Memory B cell (primary cell): Measurements from ENCODE around the gene USP30.
A peak's percentile ranks its signal among the peaks of the same experiment; 100 is the strongest.

ENCODE experiments used
- ATAC-seq: fragments of 150-1000 bp; cut with Tn5 transposase; 2 replicates; pipeline ENCODE4 v1.10.0; 2021; ENCODE audit warnings: low read depth, mild to moderate bottlenecking, moderate library complexity
- DNase-seq, 2 donors: peaks; one replicate each; pipeline ENCODE4 v3.0.0; 2022; ENCODE audit warnings: low spot score in 2 of 2
- H3K27ac Mint-ChIP-seq: one replicate; pipeline ENCODE4 v1.8.0; 2022; ENCODE audit warnings: mild to moderate bottlenecking, moderate library complexity, mixed read lengths
- H3K27me3 Mint-ChIP-seq: one replicate; pipeline ENCODE4 v1.8.0; 2022; ENCODE audit warnings: mixed read lengths
- H3K36me3 Mint-ChIP-seq: one replicate; pipeline ENCODE4 v1.8.0; 2022; ENCODE audit warnings: mild to moderate bottlenecking, mixed read lengths
- H3K4me1 Mint-ChIP-seq: one replicate; pipeline ENCODE4 v1.8.0; 2022; ENCODE audit warnings: mixed read lengths
- H3K4me3 Mint-ChIP-seq: one replicate; pipeline ENCODE4 v1.8.0; 2022; ENCODE audit warnings: mild to moderate bottlenecking, moderate library complexity, mixed read lengths
- H3K9me3 Mint-ChIP-seq: one replicate; pipeline ENCODE4 v1.8.0; 2022; ENCODE audit warnings: mixed read lengths

The USP30 gene

DNA sequence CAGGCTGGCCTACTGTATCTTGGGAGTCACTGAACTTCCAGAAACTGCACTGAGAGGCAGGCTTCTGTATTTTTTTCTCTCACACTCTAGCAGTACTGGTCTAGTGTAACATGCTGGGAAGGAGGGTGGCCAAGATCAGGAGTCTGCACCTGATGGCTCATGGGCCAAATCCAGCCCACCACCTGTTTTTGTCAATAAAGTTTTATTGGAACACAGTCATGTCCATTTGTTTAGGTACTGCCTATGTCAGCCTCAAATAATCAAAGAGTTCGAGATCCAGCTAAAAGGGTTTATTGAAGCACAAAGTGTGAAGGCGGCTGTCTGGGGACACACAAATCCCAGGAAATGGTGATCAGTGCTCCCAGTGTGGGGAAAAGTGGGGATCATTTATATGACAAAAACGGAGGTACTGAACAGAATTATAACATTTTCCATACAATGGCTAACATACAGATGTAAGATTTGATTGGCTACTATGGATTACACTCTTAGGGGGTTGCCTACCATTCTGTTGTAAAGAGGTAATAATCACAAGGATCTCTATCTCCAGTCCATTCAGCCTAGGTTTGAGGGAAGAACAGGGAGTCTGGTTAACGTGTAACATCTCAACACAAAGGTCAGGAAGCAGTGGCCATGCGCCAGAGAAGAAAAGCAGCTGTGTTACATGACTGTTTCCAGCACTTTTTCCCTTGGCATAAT is 12.9 kb downstream of the USP30 start:
- Mint-ChIP-seq H3K9me3 (no peaks in the 10 kb centered on the region), H3K4me3 (no peak overlapping the region)

GRCh38 chr12:109065853-109066193 is 13.4 kb downstream of the USP30 start:
- Mint-ChIP-seq H3K9me3 (no peaks in the 10 kb centered on the region), H3K36me3 (peaks cover 29% of the 10 kb centered on the region), H3K4me3 (no peak overlapping the region), H3K27ac (no peak overlapping the region), H3K27me3 (no peaks in the 10 kb centered on the region), H3K4me1 (peaks cover 2% of the 10 kb centered on the region)
- ATAC-seq (no peak), DNase-seq (no peak)

More for the DNA sequence above, 12.9 kb downstream of the USP30 start:
- DNase-seq (no peak), ATAC-seq (no peak)
- Mint-ChIP-seq H3K4me1 (peaks cover 2% of the 10 kb centered on the region), H3K27ac (no peak overlapping the region), H3K36me3 (peaks cover 28% of the 10 kb centered on the region), H3K27me3 (no peaks in the 10 kb centered on the region)

- no peaks in the 10 kb centered on the region for H3K9me3 Mint-ChIP-seq
- H3K4me3 Mint-ChIP-seq: no peak overlapping the region
- ATAC-seq (no peak), DNase-seq (no peak)
- H3K36me3 Mint-ChIP-seq: peaks cover 35% of the 10 kb centered on the region
- H3K27me3 Mint-ChIP-seq: no peaks in the 10 kb centered on the region
- H3K4me1 Mint-ChIP-seq: no peaks in the 10 kb centered on the region
- H3K27ac Mint-ChIP-seq: peak overlapping the region; percentile 29
Measured at GRCh38 chr12:109069307-109070271, 17.2 kb downstream of the USP30 start.

- H3K36me3 Mint-ChIP-seq: peaks cover 52% of the 10 kb centered on the region
Measured at GRCh38 chr12:109074866-109075265, 22.5 kb downstream of the USP30 start.

GRCh38 chr12:109082751-109083150 is 30.4 kb downstream of the USP30 start:
- H3K9me3 Mint-ChIP-seq: peaks cover 5% of the 10 kb centered on the region
- no peak overlapping the region for H3K4me3 Mint-ChIP-seq
- H3K27ac Mint-ChIP-seq: no peak overlapping the region
- peaks cover 46% of the 10 kb centered on the region for H3K36me3 Mint-ChIP-seq
- no peaks in the 10 kb centered on the region for H3K4me1 Mint-ChIP-seq
- no peak for DNase-seq
- no peaks in the 10 kb centered on the region for H3K27me3 Mint-ChIP-seq
- no peak for ATAC-seq

More at GRCh38 chr12:109074866-109075265, 22.5 kb downstream of the USP30 start:
- no peak overlapping the region for H3K27ac Mint-ChIP-seq
- DNase-seq (no peak), ATAC-seq (no peak)
- H3K4me3 Mint-ChIP-seq: no peak overlapping the region
- H3K9me3 Mint-ChIP-seq: peaks cover 5% of the 10 kb centered on the region
- no peaks in the 10 kb centered on the region for H3K27me3 Mint-ChIP-seq
- no peaks in the 10 kb centered on the region for H3K4me1 Mint-ChIP-seq

GRCh38 chr12:109084425-109084824 is 32.0 kb downstream of the USP30 start:
- H3K36me3 Mint-ChIP-seq: peaks cover 37% of the 10 kb centered on the region

DNA sequence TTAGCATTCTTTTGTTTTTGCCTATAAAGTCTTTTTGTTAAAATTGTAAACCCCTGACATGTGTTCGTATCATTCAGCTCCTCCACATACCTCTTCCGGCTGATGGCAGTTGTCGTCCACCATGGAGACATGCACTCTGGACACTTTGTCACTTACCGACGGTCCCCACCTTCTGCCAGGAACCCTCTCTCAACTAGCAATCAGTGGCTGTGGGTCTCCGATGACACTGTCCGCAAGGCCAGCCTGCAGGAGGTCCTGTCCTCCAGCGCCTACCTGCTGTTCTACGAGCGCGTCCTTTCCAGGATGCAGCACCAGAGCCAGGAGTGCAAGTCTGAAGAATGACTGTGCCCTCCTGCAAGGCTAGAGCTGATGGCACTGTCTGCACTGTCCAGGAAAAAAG is 33.2 kb downstream of the USP30 start:
- Mint-ChIP-seq H3K4me1 (peaks cover 2% of the 10 kb centered on the region), H3K27ac (no peak overlapping the region), H3K9me3 (no peaks in the 10 kb centered on the region), H3K27me3 (no peaks in the 10 kb centered on the region), H3K36me3 (peaks cover 28% of the 10 kb centered on the region), H3K4me3 (no peak overlapping the region)
- ATAC-seq: no peak
- no peak for DNase-seq

More at GRCh38 chr12:109084425-109084824, 32.0 kb downstream of the USP30 start:
- peaks cover 2% of the 10 kb centered on the region for H3K9me3 Mint-ChIP-seq
- peaks cover 2% of the 10 kb centered on the region for H3K4me1 Mint-ChIP-seq
- no peak for ATAC-seq
- no peak overlapping the region for H3K27ac Mint-ChIP-seq
- no peak overlapping the region for H3K4me3 Mint-ChIP-seq
- DNase-seq: no peak
- no peaks in the 10 kb centered on the region for H3K27me3 Mint-ChIP-seq

DNA sequence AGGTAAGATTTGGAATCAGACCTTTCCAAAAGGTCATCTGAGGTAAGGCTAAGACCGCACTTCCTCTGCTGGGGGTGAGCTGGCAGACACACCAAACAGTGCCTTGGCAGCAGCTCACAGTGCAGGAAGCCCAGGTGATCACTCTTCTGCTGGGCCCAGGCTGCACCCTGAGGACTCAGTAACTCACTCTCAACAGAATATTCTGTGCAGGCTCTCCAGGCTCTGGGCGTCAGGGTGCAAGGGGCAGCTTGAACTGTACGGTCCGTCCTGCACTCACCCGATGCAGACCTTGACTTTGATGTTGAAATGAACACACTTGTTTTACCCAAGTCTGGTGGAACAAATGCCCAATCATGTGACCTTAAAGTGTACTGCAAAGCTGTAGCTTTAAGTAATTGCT is 34.9 kb downstream of the USP30 start:
- ATAC-seq (no peak), DNase-seq (no peak)
- Mint-ChIP-seq H3K36me3 (peaks cover 20% of the 10 kb centered on the region), H3K27me3 (no peaks in the 10 kb centered on the region), H3K27ac (no peak overlapping the region), H3K4me3 (no peak overlapping the region), H3K4me1 (peaks cover 7% of the 10 kb centered on the region), H3K9me3 (no peaks in the 10 kb centered on the region)

GRCh38 chr12:109088818-109089217 is 36.4 kb downstream of the USP30 start:
- Mint-ChIP-seq H3K4me1 (peaks cover 17% of the 10 kb centered on the region), H3K4me3 (no peak overlapping the region), H3K27me3 (no peaks in the 10 kb centered on the region), H3K9me3 (no peaks in the 10 kb centered on the region), H3K36me3 (peaks cover 11% of the 10 kb centered on the region), H3K27ac (peak overlapping the region; percentile 22)
- ATAC-seq (no peak), DNase-seq (no peak)

GRCh38 chr12:109089683-109090082 is 37.3 kb downstream of the USP30 start:
- Mint-ChIP-seq H3K4me3 (no peak overlapping the region), H3K9me3 (no peaks in the 10 kb centered on the region), H3K36me3 (peaks cover 9% of the 10 kb centered on the region), H3K4me1 (peaks cover 18% of the 10 kb centered on the region), H3K27ac (peak overlapping the region; percentile 22), H3K27me3 (no peaks in the 10 kb centered on the region)
- ATAC-seq (no peak), DNase-seq (no peak)

DNA sequence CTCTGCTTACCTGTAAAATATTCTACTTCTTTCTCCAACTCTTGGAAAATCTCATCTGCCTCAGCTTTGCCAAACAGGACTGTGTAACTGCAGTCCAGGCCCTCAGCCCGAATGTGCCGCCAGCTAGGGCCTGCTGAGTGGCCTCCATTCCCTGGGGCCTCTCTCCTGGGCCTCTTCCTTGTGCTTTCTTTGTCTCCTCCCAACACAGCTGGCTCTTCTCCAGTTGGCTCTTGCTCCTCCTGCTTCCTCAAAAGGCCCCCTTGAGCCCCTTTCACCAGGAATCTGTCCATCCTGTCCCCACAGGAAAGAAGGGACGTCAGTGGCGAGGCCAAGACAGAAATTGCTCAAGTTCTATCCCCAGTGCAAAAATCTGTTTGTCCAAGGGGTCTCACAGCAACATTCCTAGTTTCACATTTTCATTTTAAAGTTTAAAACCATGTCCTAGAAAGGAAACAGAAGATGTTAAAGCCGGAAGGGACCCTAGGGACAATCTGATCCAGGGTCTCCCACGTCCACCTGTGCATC is 40.2 kb downstream of the USP30 start:
- Mint-ChIP-seq H3K4me3 (peak overlapping the region; percentile 86), H3K9me3 (no peaks in the 10 kb centered on the region), H3K4me1 (peaks cover 18% of the 10 kb centered on the region), H3K27ac (peak overlapping the region; percentile 95), H3K27me3 (peaks cover 2% of the 10 kb centered on the region), H3K36me3 (peaks cover 2% of the 10 kb centered on the region)
- DNase-seq (no peak), ATAC-seq (no peak)

GRCh38 chr12:109093022-109093918 is 40.9 kb downstream of the USP30 start, which contains the start of gene ALKBH2:
Gene ALKBH2, minus strand, starts transcription at chr12:109093472. Its CDS starts 686 bp downstream, at chr12:109092786.
- Mint-ChIP-seq H3K4me1 (peaks cover 18% of the 10 kb centered on the region), H3K36me3 (peaks cover 2% of the 10 kb centered on the region), H3K27me3 (peaks cover 2% of the 10 kb centered on the region), H3K27ac (peak within 1 kb of the TSS; percentile 95), H3K9me3 (no peaks in the 10 kb centered on the region), H3K4me3 (peak within 1 kb of the TSS; percentile 86)
- peak; percentile 76 for ATAC-seq
- DNase-seq: peak; percentile 91 to 92

DNA sequence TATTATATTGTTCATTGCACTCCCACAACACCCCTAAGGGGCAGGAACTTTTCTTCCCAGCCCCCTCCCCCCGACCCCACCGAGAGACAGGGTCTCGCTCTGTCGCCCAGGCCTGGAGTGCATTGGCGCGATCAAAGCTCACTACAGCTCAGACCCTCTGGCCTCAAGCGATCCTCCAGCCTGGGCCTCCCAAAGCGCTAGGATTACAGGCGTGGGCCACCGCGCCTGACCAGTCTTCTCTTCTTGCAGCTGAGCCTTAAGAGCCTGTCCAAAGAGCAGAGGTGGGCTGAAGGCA is 44.7 kb downstream of the USP30 start:
- peaks cover 27% of the 10 kb centered on the region for H3K4me1 Mint-ChIP-seq
- H3K27me3 Mint-ChIP-seq: peaks cover 2% of the 10 kb centered on the region
- peaks cover 2% of the 10 kb centered on the region for H3K36me3 Mint-ChIP-seq
- H3K9me3 Mint-ChIP-seq: no peaks in the 10 kb centered on the region
- ATAC-seq (no peak), DNase-seq (no peak)
- H3K4me3 Mint-ChIP-seq: no peak overlapping the region
- H3K27ac Mint-ChIP-seq: no peak overlapping the region
